GDM1 (cell line): ENCODE measurements around the gene RANBP9.

Source experiments
- DNase-seq: peaks from one replicate; lab custom pipeline; 2025; lab: John Stamatoyannopoulos, UW

The RANBP9 gene

DNA sequence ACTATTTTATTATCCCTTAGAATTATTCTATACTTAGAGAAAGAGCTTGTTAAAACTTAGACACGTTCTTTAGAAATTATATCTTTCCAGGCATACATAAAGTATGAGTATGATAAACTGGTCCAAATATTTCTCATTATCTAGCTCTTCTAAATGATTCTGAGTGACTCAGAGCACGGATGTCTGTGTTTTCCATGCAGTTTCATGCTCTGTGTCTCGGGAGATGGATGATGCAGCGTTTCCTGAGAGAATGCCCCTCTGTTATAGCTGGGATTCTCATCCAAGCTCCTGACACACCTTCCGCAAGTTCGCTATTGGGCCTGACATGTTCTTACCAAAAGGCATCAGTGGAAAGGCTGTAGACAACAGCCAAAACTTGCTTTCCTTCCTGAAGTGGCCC, 117.9 kb downstream of the RANBP9 start:
- DNase-seq: no peak

DNA sequence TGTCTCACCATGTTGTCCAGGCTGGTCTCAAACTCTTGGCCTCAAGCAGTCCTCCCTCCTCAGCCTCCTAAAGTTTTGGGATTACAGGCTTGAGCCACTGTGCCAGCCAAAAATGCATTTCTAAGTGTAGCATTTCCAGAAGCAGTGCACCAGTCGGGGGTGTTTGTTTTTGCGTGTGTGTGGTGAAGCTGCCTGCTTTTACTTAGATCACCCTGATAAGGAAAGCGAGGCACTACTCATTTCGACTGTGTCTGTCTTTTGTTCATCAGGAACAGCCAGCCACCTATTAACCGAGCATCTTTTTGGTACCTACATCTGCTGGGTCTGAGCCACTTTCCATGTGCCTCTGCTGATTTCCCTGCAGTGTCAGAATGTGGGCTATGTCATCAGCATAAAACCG, 118.5 kb downstream of the RANBP9 start:
- no peak for DNase-seq

DNA sequence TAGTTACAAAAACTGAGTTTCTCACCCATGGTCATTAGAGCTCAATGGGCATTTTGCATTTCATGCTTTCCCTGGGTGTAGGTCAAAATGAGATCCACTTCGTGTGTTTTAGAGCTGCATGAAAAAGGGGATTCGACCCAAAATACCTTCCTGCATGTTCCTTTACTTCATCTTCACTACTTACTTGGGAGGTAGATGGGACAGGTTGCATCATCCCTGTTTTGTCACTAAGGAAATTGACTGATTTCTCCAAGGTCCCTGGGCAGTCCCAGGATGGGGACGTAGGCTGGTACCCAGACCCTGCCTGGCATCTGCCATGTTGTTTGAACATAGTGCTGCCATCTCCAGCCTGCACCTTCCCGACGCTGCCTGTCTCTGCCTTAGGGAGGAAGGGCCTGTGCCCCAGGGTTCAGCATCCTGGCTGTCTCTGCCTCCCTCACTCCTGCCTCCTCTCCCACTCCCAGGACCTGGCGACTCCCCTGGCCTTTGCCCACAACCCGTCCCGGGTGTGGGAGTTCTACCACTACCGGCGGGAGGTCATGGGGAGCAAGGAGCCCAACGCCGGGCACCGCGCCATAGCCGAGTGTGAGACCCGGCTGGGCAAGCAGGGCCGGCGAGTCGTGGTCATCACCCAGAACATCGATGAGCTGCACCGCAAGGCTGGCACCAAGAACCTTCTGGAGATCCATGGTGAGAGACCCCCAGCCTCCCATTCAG, 120.3 kb downstream of the RANBP9 start:
- DNase-seq: no peak

DNA sequence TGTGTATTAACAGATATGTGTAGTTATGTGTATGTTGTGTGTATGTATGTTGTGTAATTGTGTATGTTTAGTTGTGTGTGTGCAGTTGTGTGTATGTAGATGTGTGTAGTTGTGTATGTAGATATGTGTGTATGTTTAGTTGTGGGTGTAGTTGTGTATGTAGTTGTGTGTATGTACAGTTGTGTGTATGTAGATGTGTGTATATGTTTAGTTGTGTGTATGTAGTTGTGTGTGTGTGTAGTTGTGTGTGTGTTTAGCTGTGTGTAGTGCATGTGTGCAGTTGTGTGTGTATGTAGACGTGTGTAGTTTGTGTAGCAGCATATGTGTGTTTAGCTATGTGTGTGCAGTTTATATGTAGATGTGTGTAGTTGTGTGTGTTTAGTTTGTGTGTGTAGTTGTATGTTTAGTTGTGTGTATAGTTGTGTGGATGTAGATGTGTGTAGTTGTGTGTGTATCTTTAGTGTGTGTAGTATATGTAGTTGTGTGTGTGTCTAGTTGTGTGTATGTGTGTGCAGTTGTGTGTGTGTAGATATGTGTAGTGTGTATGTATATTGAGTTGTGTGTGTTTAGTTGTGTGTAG, 121.0 kb downstream of the RANBP9 start:
- no peak for DNase-seq

DNA sequence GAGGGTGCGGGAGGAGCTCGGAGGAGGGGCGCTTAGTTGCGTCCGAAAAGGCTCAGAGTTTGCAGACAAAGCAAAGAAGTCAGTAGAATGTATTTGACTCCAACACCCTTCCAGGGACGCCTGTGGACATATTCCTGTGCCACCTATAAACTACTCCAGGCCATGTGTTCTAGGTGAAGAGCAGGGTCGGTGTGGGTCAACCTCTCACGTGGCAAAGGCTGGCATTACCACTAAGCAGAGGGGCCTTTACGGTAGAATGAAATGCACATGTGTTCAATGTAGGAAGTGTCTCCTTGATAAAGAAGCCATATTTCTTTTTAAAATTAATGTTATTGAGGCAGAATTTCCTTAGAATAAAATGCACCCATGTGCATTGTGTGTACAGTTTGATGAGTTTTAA, 121.8 kb downstream of the RANBP9 start:
- DNase-seq: no peak

DNA sequence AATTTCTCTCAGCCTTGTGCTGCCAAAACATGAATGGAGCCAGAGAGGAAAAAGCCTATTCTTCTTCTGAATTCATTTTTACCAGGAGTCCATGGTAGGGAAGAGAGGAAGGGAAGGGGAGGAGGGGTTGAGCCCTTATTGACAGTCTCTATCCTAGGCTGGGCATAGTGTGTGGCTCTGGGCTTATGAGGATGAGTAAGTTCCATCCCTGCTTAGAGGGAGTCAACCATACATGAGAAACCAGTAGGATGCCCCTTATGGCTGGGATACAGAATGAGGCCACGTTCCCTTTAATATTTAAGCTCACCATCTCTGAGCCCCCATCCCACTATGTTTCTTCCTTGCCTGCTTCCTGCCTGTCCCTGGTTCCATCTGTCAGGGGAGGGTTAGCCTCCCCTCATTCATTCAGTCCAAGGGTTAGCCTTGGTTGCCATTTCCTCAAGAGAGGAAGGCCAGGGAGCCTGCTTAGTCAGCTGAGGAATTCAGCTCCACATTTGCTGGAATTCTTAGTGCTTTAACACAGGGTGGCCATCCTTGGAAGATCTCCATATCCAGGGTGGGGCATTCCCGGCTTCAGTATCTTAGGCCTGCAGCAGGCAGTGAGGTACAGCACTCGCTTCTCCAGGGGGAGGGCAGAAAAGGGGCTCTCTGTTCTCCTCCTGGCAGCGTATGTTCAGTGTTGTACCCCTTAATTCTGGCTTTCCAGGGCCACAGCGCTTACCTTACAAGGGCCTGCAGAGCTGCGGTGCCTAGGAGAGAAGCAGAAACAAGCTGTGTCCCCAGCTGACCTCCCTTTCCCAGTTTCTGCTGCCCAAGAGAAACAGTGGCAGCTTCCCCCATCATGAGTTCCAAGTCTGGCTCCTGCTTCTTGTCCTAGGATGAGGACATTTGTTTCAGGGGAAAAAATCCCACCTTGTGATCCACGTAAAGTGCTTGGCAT, 124.8 kb downstream of the RANBP9 start:
- DNase-seq: no peak

DNA sequence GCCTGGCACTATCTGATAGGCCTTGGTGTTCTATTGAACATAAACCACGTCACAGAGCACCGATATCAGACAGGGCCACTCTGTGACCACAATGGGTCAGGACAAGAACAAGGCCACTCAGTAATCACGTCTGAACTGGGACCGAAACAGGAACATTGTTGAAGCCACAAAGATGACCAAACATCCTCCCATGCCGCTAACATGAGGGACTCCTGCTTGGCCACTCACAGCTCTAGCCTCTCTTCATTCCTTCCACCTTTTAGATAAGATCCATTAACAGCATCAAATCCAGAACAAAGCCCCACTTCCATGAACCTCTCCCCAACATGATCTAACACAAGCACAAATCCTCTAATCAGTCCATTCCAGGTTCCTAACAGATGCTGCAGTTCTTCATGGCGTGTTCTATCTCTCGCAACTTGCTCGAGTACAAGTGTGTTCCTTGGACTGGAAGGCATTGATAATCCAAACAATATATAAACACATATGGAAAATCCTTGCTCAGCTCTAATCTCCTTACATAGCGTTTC, 129.9 kb downstream of the RANBP9 start:
- no peak for DNase-seq

DNA sequence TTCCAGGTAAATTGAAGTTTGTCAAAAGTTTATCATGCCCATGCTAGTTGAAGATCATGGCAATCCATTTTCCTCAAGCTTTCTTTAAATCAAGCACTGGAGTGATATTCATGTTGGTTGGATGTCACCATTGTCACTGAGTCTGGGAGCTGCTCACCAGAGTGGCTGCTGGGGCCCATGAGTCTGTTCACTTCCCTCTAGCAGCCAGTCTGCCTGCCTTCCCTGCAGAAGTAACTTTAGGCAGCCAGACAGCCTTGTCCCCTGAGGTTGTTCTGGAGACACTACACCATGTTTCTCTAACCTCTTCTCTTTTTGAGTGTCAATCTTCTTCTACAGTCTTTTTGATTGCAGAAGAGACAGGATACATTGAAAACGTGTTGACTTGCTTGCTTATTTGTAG, 131.7 kb downstream of the RANBP9 start:
- DNase-seq: peak; percentile 20

DNA sequence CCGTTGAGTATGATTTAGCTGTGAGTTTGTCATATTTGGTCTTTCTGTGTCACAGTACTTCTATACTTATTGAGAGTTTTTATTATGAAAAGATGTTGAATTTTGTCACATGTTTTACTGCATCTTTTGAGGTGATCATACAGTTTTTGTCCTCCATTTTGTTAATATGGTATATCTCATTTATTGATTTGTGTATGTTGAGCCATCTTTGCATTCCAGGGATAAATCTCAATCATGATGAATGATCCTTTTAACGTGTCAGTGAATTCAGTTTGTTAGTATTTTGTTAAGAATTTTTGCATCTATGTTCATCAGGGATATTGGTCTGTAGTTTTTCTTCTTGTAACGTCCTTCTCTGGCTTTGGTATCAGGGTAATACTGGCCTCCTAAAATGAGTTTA, 133.7 kb downstream of the RANBP9 start:
- DNase-seq: no peak

DNA sequence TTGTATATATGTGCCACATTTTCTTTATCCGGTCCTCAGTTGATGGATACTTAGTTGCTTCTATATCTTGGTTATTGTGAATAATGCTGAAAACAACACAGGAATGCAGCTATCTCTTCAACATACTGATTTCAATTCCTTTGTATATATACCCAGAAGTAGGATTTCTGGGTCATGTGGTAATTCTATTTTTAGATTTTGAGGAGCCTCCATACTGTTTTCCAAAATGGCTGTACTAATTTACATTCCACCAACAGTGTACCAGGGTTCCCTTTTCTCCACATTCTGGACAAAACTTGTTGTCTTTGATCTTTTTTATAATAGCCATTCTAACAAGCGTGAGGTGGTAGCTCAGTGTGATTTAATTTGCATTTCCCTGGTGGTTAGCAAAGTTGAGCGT, 135.6 kb downstream of the RANBP9 start:
- DNase-seq: no peak

DNA sequence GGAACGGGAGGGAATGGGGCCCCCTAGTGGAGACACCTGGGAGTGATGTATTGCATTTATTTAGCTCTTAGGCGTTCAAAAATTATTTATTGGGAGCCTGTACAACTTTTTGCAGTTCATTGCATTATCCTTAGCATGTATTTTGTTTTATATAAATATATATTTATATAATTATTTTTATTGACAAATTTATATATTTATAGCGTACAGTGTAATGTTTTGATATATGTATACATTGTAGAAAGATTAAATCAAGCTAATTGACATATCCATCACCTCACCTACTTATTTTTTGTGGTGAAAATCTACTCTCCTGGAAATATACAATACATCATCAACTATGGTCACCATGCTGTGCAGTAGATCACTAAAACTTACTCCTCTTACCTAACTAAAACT, 136.3 kb downstream of the RANBP9 start:
- no peak for DNase-seq

DNA sequence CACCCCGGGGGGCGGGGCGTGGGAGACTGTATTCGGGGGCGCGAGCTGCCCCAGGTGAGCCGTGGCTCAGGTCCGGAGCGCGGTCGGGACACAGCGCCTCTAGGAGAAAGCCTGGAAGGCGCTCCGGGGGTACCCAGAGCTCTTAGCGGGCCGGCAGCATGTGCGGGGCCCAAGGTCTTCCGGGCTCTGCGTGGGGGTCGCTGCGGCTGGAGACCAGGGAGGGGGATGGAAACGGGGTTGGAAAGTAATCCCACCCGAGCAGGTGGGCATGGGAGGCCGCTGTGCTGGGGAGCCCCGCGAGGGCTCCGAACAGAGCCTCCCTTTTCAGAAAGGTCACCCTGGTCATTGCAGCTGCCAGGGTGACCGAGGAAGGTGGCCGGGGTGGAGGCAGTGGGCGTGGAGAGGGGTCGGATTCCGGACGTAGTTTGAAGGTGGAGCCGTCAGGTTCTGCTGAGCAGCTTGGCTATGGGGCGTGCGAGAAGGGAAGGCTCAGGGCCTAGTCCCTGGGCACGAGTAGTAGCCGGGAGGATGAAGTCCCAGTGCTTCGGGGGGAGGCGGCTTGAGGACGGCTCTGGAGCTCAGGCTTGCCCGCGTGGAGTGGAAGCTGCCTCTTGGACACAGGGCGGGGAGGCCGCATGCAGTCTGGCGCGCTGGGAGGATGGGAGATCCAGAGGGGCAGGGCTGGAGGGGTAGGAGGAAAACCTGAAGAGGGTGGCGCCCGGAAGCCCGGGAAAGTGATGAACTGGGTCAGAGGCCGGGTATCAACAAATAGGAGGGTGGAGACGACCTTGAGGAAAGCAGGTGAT, 136.9 kb downstream of the RANBP9 start, which contains the start of gene SIRT5:
SIRT5 (plus strand) TSS at position 31 of the 806 bp plus-strand sequence. CDS start 9,510 bp downstream, outside the sequence.
- peak; percentile 80 for DNase-seq

DNA sequence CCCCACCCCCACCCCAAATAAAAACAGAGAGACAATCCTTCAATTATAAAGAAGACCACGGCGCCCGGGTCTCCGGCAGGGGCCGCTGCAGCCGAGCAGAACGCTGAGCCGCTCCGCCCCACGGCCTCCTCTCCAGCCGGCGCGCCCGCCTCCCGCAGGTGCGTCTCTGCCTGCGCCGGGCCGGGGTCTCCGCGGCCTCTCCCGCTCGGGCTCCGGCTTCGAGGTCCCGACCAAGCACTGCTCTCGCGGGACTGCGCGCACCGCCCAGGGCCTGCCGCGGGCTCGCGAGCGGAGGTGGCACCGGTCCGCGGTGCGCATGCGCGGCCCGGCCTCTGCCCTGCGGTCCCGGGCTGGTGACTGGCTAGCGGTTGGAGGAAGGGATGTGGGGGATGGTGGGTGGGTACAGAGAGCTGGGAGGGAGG, 137.5 kb downstream of the RANBP9 start:
- DNase-seq: peak; percentile 96

DNA sequence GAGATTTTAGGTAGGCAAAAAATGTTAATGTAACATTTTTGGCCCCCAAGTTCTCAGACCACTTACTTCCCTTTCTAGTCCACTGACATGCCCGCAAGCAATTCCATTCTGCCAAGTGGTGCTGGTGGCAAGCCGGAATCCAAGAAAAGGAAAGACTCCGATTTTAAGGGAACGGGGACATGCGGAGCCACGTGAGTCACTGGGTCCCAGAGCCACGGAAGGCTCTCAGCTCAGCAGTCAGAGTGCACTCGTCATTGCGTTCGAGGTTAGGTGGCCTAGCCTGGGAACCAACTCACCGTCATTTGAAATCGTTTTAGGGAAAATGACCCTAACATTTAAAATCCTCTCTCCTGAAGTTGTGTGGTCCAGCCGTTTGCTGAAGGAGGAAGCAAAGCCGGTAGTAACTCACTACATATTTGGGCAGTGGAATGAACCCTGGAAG, 137.9 kb downstream of the RANBP9 start:
- DNase-seq: no peak

DNA sequence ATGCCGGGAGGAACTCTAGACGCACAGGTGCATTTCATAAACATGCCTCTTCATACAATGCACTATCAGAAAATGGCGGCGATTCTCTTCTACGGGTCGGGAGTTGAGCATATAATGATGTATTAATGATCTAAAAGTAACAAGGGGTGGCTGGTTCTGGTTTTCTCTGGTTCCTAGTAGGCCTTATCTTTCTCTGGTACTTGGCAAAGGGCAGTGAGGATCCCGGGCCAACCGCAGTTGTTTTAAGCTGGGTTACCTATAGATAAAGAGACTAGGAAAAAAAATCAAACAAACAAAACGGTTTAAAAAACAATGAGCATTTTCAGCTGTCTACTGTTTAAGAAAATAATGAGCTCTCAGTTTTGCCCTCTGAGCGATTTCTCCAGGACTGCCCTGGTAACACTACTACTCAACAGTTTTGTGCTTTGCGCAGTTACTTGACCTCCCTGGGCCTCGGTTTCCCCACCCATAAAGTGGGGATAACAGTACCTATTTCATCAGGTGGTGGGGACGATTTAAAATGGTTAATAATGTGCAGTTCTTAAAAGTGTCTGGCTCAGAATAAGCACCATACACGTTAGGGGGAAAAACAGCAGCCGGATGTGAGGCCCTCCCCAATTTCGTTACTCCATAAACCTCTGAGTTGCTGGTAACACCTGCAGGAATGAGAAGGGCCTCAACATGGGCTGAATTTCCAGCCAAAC, 138.5 kb downstream of the RANBP9 start:
- DNase-seq: no peak

DNA sequence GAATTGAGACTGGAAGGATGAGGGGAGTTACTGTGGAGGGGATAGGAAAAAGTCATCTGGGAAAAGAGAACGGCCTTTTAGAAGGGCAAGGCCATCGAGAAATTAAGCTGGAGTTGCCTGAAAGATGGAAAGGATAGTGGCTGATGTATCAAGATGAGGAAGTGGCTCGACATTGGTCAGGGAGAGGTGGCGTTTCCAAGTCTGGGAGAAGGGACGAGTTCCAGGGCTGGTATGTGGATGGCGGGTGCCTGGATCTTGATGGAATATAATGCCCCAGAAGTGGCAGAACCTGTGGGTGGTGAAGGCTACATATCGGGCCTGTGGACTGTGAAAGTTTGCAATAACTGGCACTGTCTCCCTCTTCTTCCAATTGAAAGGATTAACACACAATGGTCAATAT, 139.4 kb downstream of the RANBP9 start:
- no peak for DNase-seq
